Cardiac muscle cell (in vitro differentiated cells and primary cell): ENCODE measurements around the gene FA2H. TPM values are rescaled to one million over a fixed set of nuclear protein-coding genes. Genes with fewer than 3 reads are reported as not detected.

Source experiments
- DNase-seq, 2 donors: peaks; one replicate each; pipeline versions ENCODE4 v3.0.0 to v3.0.0-alpha.2; 2010 to 2017; ENCODE audit warnings: low read depth in 1 of 2, low spot score in 1 of 2
- H3K27ac ChIP-seq: fragments of 200-600 bp; sonication (generic); 2 replicates; pipeline ENCODE4 v1.5.1; 2016
- H3K27me3 ChIP-seq: fragments of 200-600 bp; sonication (generic); 2 replicates; pipeline ENCODE4 v1.6.0; 2016; ENCODE audit warnings: control low read depth
- H3K36me3 ChIP-seq: fragments of 200-600 bp; sonication (generic); 2 replicates; pipeline ENCODE4 v1.5.1; 2016; ENCODE audit warnings: control low read depth
- H3K4me1 ChIP-seq: fragments of 200-600 bp; sonication (generic); 2 replicates; pipeline ENCODE4 v1.8.1; 2017; ENCODE audit warnings: low read depth, mild to moderate bottlenecking, mixed run types
- H3K4me3 ChIP-seq: fragments of 200-600 bp; sonication (generic); 2 replicates; pipeline ENCODE4 v1.5.1; 2016; ENCODE audit warnings: mild to moderate bottlenecking
- H3K9me3 ChIP-seq: fragments of 200-600 bp; sonication (generic); 2 replicates; pipeline ENCODE4 v1.5.1; 2017; ENCODE audit warnings: low read depth, mild to moderate bottlenecking, control low read depth
- polyA plus RNA-seq: library from polyadenylated mRNA; unstranded; fragments of >200 nt; fragmentation: Nextera tagmentation; extraction: Ambion mirVana; gene quantifications from 2 replicates; pipeline ENCODE4 v1.2.1, GENCODE V29; 2016
- total RNA-seq: library from RNA; depleted of rRNA; stranded (reverse); fragments of >200 nt; gene quantifications from 2 replicates; pipeline ENCODE4 v1.2.3, GENCODE V29; 2016
- TF ChIP-seq, protein P1 (sequence below): IDR thresholded peaks from 2 replicates; pipeline ENCODE4 v1.5.1; 2012; ENCODE audit warnings: low read depth, mild to moderate bottlenecking, low read length

Gene FA2H
- total and polyA plus RNA-seq, 2 experiments from 2014 or later = 0.15 to 0.82 TPM

GRCh38 chr16:74713876-74714275 is 60.7 kb downstream of the FA2H start:
- DNase-seq = no peak
- H3K27me3 ChIP-seq = no peaks in the 10 kb centered on the region
- TF ChIP-seq, protein P1, sequence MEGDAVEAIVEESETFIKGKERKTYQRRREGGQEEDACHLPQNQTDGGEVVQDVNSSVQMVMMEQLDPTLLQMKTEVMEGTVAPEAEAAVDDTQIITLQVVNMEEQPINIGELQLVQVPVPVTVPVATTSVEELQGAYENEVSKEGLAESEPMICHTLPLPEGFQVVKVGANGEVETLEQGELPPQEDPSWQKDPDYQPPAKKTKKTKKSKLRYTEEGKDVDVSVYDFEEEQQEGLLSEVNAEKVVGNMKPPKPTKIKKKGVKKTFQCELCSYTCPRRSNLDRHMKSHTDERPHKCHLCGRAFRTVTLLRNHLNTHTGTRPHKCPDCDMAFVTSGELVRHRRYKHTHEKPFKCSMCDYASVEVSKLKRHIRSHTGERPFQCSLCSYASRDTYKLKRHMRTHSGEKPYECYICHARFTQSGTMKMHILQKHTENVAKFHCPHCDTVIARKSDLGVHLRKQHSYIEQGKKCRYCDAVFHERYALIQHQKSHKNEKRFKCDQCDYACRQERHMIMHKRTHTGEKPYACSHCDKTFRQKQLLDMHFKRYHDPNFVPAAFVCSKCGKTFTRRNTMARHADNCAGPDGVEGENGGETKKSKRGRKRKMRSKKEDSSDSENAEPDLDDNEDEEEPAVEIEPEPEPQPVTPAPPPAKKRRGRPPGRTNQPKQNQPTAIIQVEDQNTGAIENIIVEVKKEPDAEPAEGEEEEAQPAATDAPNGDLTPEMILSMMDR = no peak

DNA sequence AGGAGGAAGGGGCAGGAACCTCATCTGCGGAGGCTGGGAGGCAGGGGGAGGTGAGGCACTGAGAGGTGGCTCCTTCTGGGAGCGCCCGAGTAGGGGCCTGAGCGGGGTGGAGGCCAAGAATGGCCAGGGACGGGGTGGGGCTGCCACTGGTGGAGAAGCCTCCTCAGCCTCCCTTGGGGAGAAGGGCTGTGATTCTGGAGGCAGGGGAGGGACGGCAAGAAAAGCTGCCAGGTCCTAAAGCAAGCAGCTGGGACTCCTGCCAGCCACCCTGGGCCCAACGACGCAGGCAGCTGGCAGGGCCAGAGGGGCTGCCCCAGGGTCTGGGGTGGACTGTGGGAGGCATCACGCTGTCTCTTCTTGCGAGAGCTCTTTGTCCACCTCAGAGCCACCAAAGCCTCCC is 61.3 kb downstream of the FA2H start:
- no peak for DNase-seq
- TF ChIP-seq, protein P1 = no peak
- Histone ChIP-seq H3K4me1 (no peaks in the 10 kb centered on the region), H3K9me3 (no peaks in the 10 kb centered on the region), H3K36me3 (no peaks in the 10 kb centered on the region), H3K27ac (no peak overlapping the region), H3K27me3 (peaks cover 4% of the 10 kb centered on the region), H3K4me3 (no peak overlapping the region)

More at GRCh38 chr16:74713876-74714275, 60.7 kb downstream of the FA2H start:
- Histone ChIP-seq H3K4me1 (no peaks in the 10 kb centered on the region), H3K27ac (no peak overlapping the region), H3K9me3 (no peaks in the 10 kb centered on the region), H3K4me3 (no peak overlapping the region), H3K36me3 (no peaks in the 10 kb centered on the region)

DNA sequence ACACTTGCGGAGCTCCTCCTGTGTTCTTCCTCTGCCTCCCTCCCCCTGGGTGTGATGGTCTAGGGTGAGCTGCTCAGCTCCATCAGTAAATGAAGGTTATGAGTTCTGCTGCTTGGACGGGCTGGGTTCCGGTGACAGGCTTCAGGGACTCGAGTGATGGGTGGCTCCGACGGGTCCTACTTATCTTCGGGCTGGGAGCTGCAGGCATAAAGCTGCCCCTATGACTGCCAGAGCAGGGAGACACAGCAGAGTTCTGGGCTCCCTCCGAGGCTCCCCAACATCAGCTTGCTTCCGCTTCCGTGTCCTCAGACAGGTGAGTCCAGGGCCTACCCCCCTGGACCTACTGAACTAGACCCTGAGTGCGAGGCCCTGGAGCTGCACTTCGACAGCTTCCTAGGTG is 62.7 kb downstream of the FA2H start:
- TF ChIP-seq, protein P1 = no peak
- Histone ChIP-seq H3K27me3 (peaks cover 9% of the 10 kb centered on the region), H3K9me3 (no peaks in the 10 kb centered on the region), H3K4me3 (no peak overlapping the region), H3K36me3 (no peaks in the 10 kb centered on the region), H3K27ac (no peak overlapping the region), H3K4me1 (no peaks in the 10 kb centered on the region)
- no peak for DNase-seq

DNA sequence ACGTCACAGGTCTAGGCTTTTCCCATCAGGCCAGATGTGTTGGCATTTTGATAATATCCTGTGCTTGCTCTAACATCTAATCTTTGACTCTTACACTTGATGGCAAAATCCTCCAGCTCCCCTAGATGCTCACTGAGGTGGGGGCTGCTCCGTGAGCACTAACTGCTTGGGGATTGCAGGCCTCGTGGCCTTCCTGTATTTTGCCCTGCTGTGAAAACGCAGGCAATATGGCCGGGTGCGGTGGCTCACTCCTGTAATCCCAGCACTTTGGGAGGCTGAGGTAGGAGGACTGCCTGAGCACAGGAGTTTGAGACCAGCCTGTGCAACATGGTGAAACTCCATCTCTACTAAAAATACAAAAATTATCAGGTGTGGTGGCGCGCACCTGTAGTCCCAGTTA is 64.2 kb downstream of the FA2H start:
- Histone ChIP-seq H3K27ac (no peak overlapping the region), H3K4me3 (no peak overlapping the region), H3K9me3 (no peaks in the 10 kb centered on the region), H3K4me1 (no peaks in the 10 kb centered on the region), H3K27me3 (peaks cover 9% of the 10 kb centered on the region), H3K36me3 (no peaks in the 10 kb centered on the region)
- TF ChIP-seq, protein P1 = no peak
- DNase-seq = no peak

GRCh38 chr16:74709441-74709877 is 65.2 kb downstream of the FA2H start:
- Histone ChIP-seq H3K27me3 (peaks cover 9% of the 10 kb centered on the region), H3K4me3 (no peak overlapping the region), H3K27ac (no peak overlapping the region), H3K4me1 (no peaks in the 10 kb centered on the region), H3K36me3 (no peaks in the 10 kb centered on the region), H3K9me3 (no peaks in the 10 kb centered on the region)
- TF ChIP-seq, protein P1 = peak; percentile 97
- DNase-seq = peak; percentile 80 to 81
